C4-2B (cell line): ENCODE data around the gene FMO5.

Experiments
- H3K27ac ChIP-seq: fragments of 450-650 bp; 2 replicates; pipeline ENCODE4 v1.5.1; 2017
- CTCF ChIP-seq: fragments of 450-650 bp; conservative IDR thresholded peaks from 2 replicates; pipeline ENCODE4 v1.5.1; 2017; ENCODE audit warnings: mild to moderate bottlenecking
- ZFX ChIP-seq: fragments of 450-650 bp; IDR thresholded peaks from 2 replicates; pipeline ENCODE4 v1.6.1; 2017

Gene FMO5

DNA sequence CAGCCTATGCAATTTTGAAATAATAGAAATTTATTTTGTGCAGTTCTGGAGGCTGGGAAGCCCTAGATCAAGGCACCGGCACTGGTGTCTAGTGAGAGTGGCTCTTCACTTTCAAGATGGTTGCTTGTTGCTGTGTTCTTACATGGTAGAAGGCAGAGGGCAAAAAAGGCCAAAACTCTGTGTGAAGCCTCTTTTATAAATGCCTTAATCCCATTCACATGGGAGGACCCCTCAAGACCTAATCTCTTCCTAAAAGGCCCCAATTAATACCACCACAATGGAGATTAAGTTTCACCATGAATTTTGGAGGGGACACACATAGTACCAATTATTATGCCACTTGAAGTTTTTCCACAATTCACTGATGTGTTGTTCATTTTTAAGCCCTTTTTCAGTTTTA, 73.9 kb downstream of the FMO5 start:
- TF ChIP-seq ZFX (no peak), CTCF (no peak)
- H3K27ac ChIP-seq: no peak overlapping the region

DNA sequence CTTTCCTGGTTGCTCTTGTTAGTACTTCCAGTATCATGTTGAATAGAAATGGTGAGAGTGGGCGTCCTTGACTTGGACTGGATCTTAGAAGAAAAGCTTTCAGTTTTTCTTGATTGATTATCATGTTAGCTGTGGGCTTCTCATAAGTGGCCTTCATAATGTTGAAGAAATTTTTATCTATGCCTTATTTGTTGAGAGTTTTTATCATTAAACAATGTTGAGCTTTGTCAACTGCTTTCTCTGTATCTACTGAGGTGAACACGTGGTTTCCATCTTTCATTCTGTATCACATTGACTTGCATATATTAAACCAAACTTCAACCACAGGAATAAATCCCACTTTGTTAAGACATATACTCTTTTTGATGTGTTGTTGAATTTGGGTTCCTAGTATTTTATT, 82.3 kb downstream of the FMO5 start:
- TF ChIP-seq ZFX: no peak
- no peak overlapping the region for H3K27ac ChIP-seq
